Aorta (tissue), 5 donors: ENCODE measurements around the gene ZNF346. TPM values are rescaled to one million over a fixed set of nuclear protein-coding genes. Genes with fewer than 3 reads are reported as not detected.
"Not testable (repeated sequence)": the region's sequence is repeated elsewhere in the genome, so short reads cannot be mapped to it uniquely, and the experiment has no call there.

Source experiments
- ATAC-seq: fragments of 200-7000 bp; cut with Tn5 transposase; one replicate; pipeline ENCODE4 v1.9.1; 2022; ENCODE audit warnings: moderate library complexity; ENCODE audit not compliant: low FRiP score
- DNase-seq, 2 donors: peaks; one replicate each; pipeline ENCODE4 v3.0.0-alpha.2; 2020
- H3K27ac ChIP-seq, 2 donors: one replicate each; pipeline ENCODE4 v1.5.1; 2013; ENCODE audit warnings: low read length in 2 of 2, mild to moderate bottlenecking in 2 of 2, moderate library complexity in 2 of 2, control low read depth in 1 of 2, inconsistent platforms in 1 of 2, low read depth in 1 of 2
- H3K27me3 ChIP-seq, 2 donors: one replicate each; pipeline ENCODE4 v1.6.1; 2013; ENCODE audit warnings: control low read depth in 1 of 2, low read length in 1 of 2, mild to moderate bottlenecking in 1 of 2, moderate library complexity in 1 of 2; ENCODE audit not compliant: insufficient read depth in 2 of 2, control insufficient read depth in 1 of 2
- H3K36me3 ChIP-seq, 2 donors: one replicate each; pipeline ENCODE4 v1.6.1; 2013; ENCODE audit warnings: control low read depth in 1 of 2, low read length in 1 of 2, mild to moderate bottlenecking in 1 of 2; ENCODE audit not compliant: insufficient read depth in 2 of 2, control insufficient read depth in 1 of 2
- H3K4me1 ChIP-seq, 2 donors: one replicate each; pipeline ENCODE4 v1.6.1; 2013; ENCODE audit warnings: low read length in 2 of 2, control low read depth in 1 of 2, mild to moderate bottlenecking in 1 of 2, moderate library complexity in 1 of 2; ENCODE audit not compliant: insufficient read depth in 2 of 2, control insufficient read depth in 1 of 2
- H3K4me3 ChIP-seq, 2 donors: one replicate each; pipeline ENCODE4 v1.5.1; 2013; ENCODE audit warnings: low read length in 2 of 2, control low read depth in 1 of 2, mild to moderate bottlenecking in 1 of 2
- H3K9me3 ChIP-seq: one replicate; pipeline ENCODE4 v1.6.1; 2013; ENCODE audit warnings: mild to moderate bottlenecking, low read length; ENCODE audit not compliant: control insufficient read depth
- WGBS, 2 donors: extraction: QIAGEN DNeasy Blood & Tissue Kit; methylation state at CpG; one replicate each; pipeline ENCODE4 v1.1.7; 2013; 5-methylcytosine and 5-hydroxymethylcytosine counted together
- intact Hi-C, 2 donors: fragments of 100-400 bp; cut with DNase I; formaldehyde crosslinking; loops; one replicate each; pipeline versions ENCODE4 v1.14.2 to v1.15.0; 2022
- long read RNA-seq, 2 donors: library from polyadenylated mRNA; unstranded; transcript quantifications; one replicate each; pipeline ENCODE4 v2.0.0, GENCODE V29; 2020 to 2021
- polyA plus RNA-seq, 2 donors: library from polyadenylated mRNA; stranded (reverse); fragments of 200-250 nt; gene quantifications; one replicate each; pipeline ENCODE4 v1.2.3, GENCODE V29; 2013
- total RNA-seq, 2 donors: library from RNA; stranded (reverse); fragmentation: NEBNext Ultra II Directional; extraction: Animal tissue kit (Norgen Biotek cat#: 25700); gene quantifications; one replicate each; pipeline ENCODE4 v1.2.1, GENCODE V29; 2021
- donor health status: healthy with polysubstance abuse.
- donor health status: Bipolar disorder and iron deficiency.
- donor health status: DM: no; HTN: no; CAD: no.
- donor health status: DM: no; HTN: no; CAD: no.
- donor health status: DM: yes; HTN: yes; CAD: no.

The ZNF346 gene, protein sequence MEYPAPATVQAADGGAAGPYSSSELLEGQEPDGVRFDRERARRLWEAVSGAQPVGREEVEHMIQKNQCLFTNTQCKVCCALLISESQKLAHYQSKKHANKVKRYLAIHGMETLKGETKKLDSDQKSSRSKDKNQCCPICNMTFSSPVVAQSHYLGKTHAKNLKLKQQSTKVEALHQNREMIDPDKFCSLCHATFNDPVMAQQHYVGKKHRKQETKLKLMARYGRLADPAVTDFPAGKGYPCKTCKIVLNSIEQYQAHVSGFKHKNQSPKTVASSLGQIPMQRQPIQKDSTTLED
- total RNA-seq (10 to 100 TPM; 16.8 to 25.7 TPM), polyA plus RNA-seq (1 to 10 TPM; 2.1 to 7.3 TPM)
- long read RNA-seq, donor 1, transcript ZNF346-201 (7 exons, 2,314 nt), result major isoform, 33 of 65 reads
- long read RNA-seq, donor 1, transcript ZNF346-208 (7 exons, 2,306 nt), result minor isoform, 5 of 65 reads
- long read RNA-seq, donor 1, partial matches to known transcripts, result 6 of 65 reads
- long read RNA-seq, donor 1, other reads (novel, unspliced or antisense), result 20 of 65 reads
- long read RNA-seq, donor 2, partial matches to known transcripts, result 1 of 9 reads
- long read RNA-seq, donor 2, other reads (novel, unspliced or antisense), result 5 of 9 reads

DNA sequence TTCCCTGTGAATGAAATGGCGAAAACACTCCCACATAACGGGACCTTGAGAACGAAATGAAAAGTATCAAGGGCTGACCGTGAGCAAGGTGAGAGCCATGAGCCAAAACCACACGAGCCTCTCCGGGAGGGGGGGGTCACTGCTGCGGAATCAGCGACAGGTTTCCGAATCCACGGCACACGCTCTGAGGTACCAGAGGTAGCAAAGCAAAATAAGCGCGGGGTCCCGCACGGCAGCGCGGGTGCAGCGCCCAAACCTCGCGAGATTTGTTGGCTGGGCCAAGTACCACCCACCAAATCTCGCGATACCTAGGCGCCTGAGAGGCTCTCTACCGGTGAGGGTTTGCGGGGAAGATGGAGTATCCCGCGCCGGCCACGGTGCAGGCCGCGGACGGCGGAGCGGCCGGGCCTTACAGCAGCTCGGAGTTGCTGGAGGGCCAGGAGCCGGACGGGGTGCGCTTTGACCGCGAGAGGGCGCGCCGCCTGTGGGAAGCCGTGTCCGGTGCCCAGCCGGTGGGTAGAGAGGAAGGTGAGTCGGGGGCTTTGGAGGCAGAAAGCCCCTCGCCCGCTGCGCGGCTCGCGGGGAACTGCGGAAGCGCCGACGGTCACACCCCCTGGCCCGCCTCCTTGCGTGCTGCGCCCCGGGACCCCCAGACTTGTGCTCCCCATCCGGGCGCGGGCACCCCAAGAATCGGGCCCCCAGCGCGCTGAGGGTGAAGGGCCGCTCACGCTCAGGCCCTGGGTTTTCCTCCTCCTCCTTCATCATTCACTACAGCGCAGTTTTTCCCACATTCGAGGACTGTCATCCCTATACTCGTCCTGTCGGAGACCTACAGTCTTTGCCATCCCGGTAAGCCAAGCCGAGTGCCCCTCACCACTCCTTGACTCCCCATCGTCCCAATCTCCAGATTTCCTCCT is at the start of gene ZNF346:
Gene ZNF346 (plus strand): TSS at position 311 of the 917 bp plus-strand sequence. CDS start 43 bp downstream, at position 354.
- H3K4me3 ChIP-seq, result peak within 1 kb of the TSS; percentile 78 to 80
- peaks cover 0 to 1% of the 10 kb centered on the region in 2 donors for H3K4me1 ChIP-seq
- ATAC-seq (peak; percentile 98), DNase-seq (peak; percentile 95 to 96)
- intact Hi-C loops, result loop anchor here (2.0 kb wide), 1 partner anchor 16 kb away; the partner anchor contains the start of gene UIMC1 (in 2 of the 2)
- WGBS, 2 donors, result 0% methylated on average over 50 to 77 of the region's 77 CpGs
- no peaks in the 10 kb centered on the region for H3K9me3 ChIP-seq
- peak within 1 kb of the TSS; percentile 48 to 53 for H3K27ac ChIP-seq
- no peaks in the 10 kb centered on the region for H3K27me3 ChIP-seq
- H3K36me3 ChIP-seq, result no peaks in the 10 kb centered on the region

DNA sequence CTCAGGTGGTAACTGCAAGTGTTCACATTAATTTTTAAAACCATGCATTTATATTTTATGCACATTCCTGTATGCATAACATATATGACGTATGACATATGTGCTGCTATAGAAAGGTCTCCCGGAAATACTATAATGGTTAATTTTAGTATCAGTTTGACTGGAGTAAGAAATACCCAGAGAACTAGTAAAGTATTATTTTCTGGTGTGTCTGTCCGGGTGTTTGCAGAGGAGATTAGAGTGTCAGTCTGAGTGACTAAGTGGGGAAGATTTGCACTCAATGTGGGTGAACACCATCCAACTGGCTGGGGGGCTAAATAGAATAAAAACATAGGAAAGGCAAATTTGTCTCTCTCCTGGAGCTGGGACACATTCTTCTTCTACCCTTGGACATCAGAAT is 42.8 kb upstream of the ZNF346 start:
- 50 to 59% methylated on average over 3 of the region's 3 CpGs for WGBS, 2 donors
- Histone ChIP-seq H3K4me3 (no peak overlapping the region), H3K4me1 (no peaks in the 10 kb centered on the region), H3K27me3 (no peaks in the 10 kb centered on the region), H3K9me3 (no peaks in the 10 kb centered on the region), H3K27ac (no peak overlapping the region), H3K36me3 (no peaks in the 10 kb centered on the region)
- DNase-seq (no peak), ATAC-seq (no peak)
- intact Hi-C loops, result no loop called here

DNA sequence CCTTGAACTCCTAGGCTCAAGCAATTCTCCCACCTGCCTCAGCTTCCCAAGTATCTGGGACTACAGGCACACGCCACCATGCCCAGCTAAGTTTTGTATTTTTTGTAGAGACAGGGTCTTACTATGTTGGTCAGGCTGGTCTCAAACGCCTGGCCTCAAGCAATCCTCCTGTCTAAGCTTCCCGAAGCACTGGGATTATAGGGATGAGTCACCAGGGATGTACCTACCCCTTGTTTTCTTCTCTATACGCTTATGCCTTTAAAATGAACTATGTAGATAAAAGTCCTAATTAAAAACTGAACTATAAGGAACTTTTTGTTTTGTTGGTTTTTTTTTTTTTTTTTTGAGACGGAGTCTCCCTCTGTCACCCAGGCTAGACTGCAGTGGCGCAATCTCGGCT is 41.7 kb upstream of the ZNF346 start:
- no peaks in the 10 kb centered on the region for H3K4me1 ChIP-seq
- WGBS, 2 donors, result 92 to 95% methylated on average over 7 of the region's 7 CpGs
- no peaks in the 10 kb centered on the region for H3K9me3 ChIP-seq
- no peak overlapping the region for H3K4me3 ChIP-seq
- ATAC-seq (no peak), DNase-seq (no peak)
- intact Hi-C loops, result no loop called here
- no peak overlapping the region for H3K27ac ChIP-seq
- no peaks in the 10 kb centered on the region for H3K36me3 ChIP-seq
- no peaks in the 10 kb centered on the region for H3K27me3 ChIP-seq

DNA sequence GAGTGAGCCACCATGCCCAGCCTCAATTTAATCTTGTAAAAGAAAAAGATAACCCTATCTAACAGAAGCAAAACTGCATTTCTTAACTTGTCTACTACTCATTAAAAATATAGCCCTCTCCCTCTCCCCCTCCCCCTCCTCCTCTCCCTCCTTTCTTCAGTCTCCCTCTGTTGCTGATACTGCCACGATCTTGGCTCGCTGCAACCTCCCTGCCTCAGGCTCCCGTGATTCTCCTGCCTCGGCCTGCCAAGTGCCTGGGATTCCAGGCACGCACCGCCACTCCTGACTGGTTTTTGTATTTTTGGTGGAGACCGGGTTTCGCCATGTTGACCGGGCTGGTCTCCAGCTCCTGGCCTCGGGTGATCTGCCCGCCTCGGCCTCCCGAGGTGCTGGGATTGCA is 39.4 kb upstream of the ZNF346 start:
- intact Hi-C loops, DNase-seq, H3K27me3 ChIP-seq, H3K4me1 ChIP-seq, H3K4me3 ChIP-seq, ATAC-seq, H3K9me3 ChIP-seq, H3K27ac ChIP-seq, H3K36me3 ChIP-seq: not testable (repeated sequence)
- WGBS, 2 donors, result 77 to 85% methylated on average over 11 to 13 of the region's 13 CpGs

DNA sequence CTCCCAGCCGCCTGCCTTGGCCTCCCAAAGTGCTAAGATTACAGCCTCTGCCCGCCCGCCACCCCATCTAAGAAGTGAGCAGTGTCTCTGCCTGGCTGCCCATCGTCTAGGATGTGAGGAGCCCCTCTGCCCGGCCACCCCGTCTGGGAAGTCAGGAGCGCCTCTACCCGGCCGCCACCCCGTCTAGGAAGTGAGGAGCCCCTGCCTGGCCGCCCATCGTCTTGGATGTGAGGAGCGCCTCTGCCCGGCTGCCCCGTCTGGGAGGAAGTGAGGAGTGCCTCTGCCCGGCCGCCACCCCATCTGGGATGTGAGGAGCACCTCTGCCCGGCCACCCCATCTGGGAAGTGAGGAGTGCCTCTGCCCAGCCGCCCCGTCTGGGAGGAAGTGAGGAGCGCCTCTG is 38.9 kb upstream of the ZNF346 start:
- WGBS, 2 donors, result 96 to 98% methylated on average over 18 to 21 of the region's 21 CpGs
- ATAC-seq, H3K27ac ChIP-seq, H3K27me3 ChIP-seq, H3K4me1 ChIP-seq, H3K36me3 ChIP-seq, H3K4me3 ChIP-seq, H3K9me3 ChIP-seq, intact Hi-C loops, DNase-seq: not testable (repeated sequence)

DNA sequence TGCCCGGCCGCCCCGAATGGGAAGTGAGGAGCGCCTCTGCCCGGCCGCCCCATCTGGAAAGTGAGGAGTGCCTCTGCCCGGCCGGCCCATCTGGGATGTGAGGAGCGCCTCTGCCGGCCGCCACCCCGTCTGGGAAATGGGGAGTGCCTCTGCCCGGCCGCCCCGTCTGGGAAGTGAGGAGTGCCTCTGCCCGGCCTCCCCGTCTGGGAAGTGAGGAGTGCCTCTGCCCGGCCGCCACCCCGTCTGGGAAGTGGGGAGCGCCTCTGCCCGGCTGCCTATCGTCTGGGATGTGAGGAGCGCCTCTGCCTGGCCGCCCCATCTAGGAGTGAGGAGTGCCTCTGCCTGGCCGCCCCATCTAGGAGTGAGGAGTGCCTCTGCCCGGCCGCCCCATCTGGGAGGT is 38.3 kb upstream of the ZNF346 start:
- H3K4me1 ChIP-seq, H3K9me3 ChIP-seq, H3K4me3 ChIP-seq, intact Hi-C loops, H3K36me3 ChIP-seq, H3K27me3 ChIP-seq, H3K27ac ChIP-seq, ATAC-seq, DNase-seq: not testable (repeated sequence)
- 98 to 99% methylated on average over 28 of the region's 28 CpGs for WGBS, 2 donors

DNA sequence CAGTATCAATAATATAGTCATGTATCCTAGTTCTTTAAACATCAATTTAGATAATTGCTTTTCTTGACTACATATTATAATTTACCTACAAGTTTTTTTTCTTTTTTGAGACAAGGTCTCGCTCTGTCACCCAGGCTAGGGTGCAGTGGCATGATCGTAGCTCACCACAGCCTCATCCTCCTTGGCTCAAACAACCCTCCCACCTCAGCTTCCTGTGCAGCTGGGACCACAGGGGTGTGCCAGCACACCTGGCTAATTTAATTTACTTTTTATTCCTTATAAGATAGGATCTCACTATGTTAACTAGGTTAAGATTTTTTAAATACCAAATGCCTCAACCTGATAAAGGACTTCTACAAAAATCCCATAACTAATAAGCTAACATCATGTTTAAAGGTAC is 37.0 kb upstream of the ZNF346 start:
- ATAC-seq, result no peak
- Histone ChIP-seq H3K9me3 (no peaks in the 10 kb centered on the region), H3K4me3 (no peak overlapping the region), H3K36me3 (no peaks in the 10 kb centered on the region), H3K4me1 (no peaks in the 10 kb centered on the region), H3K27me3 (no peaks in the 10 kb centered on the region), H3K27ac (no peak overlapping the region)
- 84 to 89% methylated on average over 2 of the region's 2 CpGs for WGBS, 2 donors
- no peak for DNase-seq
- intact Hi-C loops, result no loop called here

DNA sequence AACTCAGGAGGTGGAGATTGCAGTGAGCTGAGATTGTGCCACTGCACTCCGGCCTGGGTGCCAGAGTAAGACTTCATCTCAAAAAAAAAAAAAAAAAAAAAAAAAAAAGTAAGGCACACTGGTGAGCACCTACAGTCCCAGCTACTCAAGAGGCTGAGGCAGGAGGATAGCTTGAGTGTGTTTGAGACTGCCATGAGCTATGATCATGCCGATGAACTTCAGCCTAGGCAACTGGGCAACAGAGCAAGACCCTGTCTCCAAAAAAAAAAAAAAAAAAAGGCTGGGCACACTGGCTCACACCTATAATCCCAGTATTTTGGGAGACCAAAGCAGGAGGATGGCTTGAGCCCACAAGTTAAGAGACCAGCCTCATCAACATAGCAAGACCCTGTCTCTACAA is 36.2 kb upstream of the ZNF346 start:
- intact Hi-C loops, result no loop called here
- WGBS, 2 donors, result 85 to 96% methylated on average over 2 of the region's 2 CpGs
- Histone ChIP-seq H3K4me1 (no peaks in the 10 kb centered on the region), H3K27ac (no peak overlapping the region), H3K36me3 (no peaks in the 10 kb centered on the region), H3K27me3 (no peaks in the 10 kb centered on the region), H3K4me3 (no peak overlapping the region), H3K9me3 (no peaks in the 10 kb centered on the region)
- no peak for ATAC-seq
- no peak for DNase-seq
